HG03575 (cell line): ENCODE data around the gene GABARAP.

Experiments
- ATAC-seq: cut with Tn5 transposase; IDR thresholded peaks from one replicate; pipeline ENCODE4 v1.9.1; 2021; ENCODE audit not compliant: unreplicated experiment, insufficient number of reproducible peaks, low FRiP score; ENCODE audit errors: extremely low read depth

The GABARAP gene

GRCh38 chr17:7242717-7243452 is 636 bp upstream of the GABARAP start:
- no peak for ATAC-seq

GRCh38 chr17:7241090-7241733 is 1.0 kb downstream of the GABARAP start:
- ATAC-seq = no peak

GRCh38 chr17:7240375-7240774 is 1.9 kb downstream of the GABARAP start:
- ATAC-seq = no peak

- no peak for ATAC-seq
Observed at GRCh38 chr17:7239091-7240027, 2.9 kb downstream of the GABARAP start, which contains the start of gene PHF23. Gene PHF23, minus strand, starts transcription at chr17:7239457. Its CDS starts 178 bp downstream, at chr17:7239279.

- no peak for ATAC-seq
Observed at GRCh38 chr17:7238420-7239090, 3.7 kb downstream of the GABARAP start.

GRCh38 chr17:7237761-7238419 is 4.4 kb downstream of the GABARAP start:
- ATAC-seq = no peak

- no peak for ATAC-seq
Observed at GRCh38 chr17:7237266-7237760, 4.9 kb downstream of the GABARAP start.

- ATAC-seq = no peak
Observed at GRCh38 chr17:7236808-7237207, 5.4 kb downstream of the GABARAP start.

GRCh38 chr17:7235693-7236665 is 6.3 kb downstream of the GABARAP start:
- no peak for ATAC-seq

- ATAC-seq = no peak
Observed at GRCh38 chr17:7234083-7234951, 7.9 kb downstream of the GABARAP start, which contains the start of gene DVL2. Gene DVL2, minus strand, starts transcription at chr17:7234517. Its CDS starts 255 bp downstream, at chr17:7234262.

- ATAC-seq = no peak
Observed at GRCh38 chr17:7233701-7234082, 8.6 kb downstream of the GABARAP start.

- ATAC-seq = no peak
Observed at GRCh38 chr17:7232114-7232513, 10.1 kb downstream of the GABARAP start.

GRCh38 chr17:7229504-7229903 is 12.7 kb downstream of the GABARAP start:
- no peak for ATAC-seq

- no peak for ATAC-seq
Observed at GRCh38 chr17:7228920-7229319, 13.3 kb downstream of the GABARAP start.

GRCh38 chr17:7226721-7227710 is 15.2 kb downstream of the GABARAP start:
- no peak for ATAC-seq
